Measurements from ENCODE around the gene OPALIN. TPM values are rescaled to one million over a fixed set of nuclear protein-coding genes. Genes with fewer than 3 reads are reported as not detected.

The OPALIN gene
- total and polyA plus RNA-seq, 10 donors: not detected

- intact Hi-C loops (cut with DNase I; ENCODE audit: low total_unique reads): no loop called here
- Histone ChIP-seq H3K4me1 (peaks cover 0 to 4% (median 1%) of the 10 kb centered on the region in 6 donors), H3K36me3 (no peaks in the 10 kb centered on the region), H3K27ac (no peak overlapping the region), H3K4me3 (no peak overlapping the region), H3K27me3 (replicated peaks in 1 of 7) (no peaks in the 10 kb centered on the region), H3K9me3 (peaks cover 0 to 6% (median 0%) of the 10 kb centered on the region in 8 donors)
- TF ChIP-seq POLR2AphosphoS5 (IDR thresholded peaks at IDR 0.05): no peak
- TF ChIP-seq CTCF (IDR thresholded peaks at IDR 0.05 in 8 of 11, conservative IDR thresholded peaks at IDR 0.05 in 3 of 11): no peak
- no peak for TF ChIP-seq POLR2A (IDR thresholded peaks at IDR 0.05)
- WGBS, 5 donors: 76 to 97% (median 88%) methylated on average over 3 of the region's 3 CpGs
- no peak for DNase-seq
Measured at GRCh38 chr10:96365571-96365970, 6.8 kb upstream of the OPALIN start.

- no peaks in the 10 kb centered on the region for H3K36me3 ChIP-seq
- peaks cover 0 to 6% (median 0%) of the 10 kb centered on the region in 8 donors for H3K9me3 ChIP-seq
- 69 to 86% (median 76%) methylated on average over 3 of the region's 3 CpGs for WGBS, 5 donors
- TF ChIP-seq POLR2A (IDR thresholded peaks at IDR 0.05): no peak
- TF ChIP-seq CTCF (IDR thresholded peaks at IDR 0.05 in 8 of 11, conservative IDR thresholded peaks at IDR 0.05 in 3 of 11): no peak
- TF ChIP-seq POLR2AphosphoS5 (IDR thresholded peaks at IDR 0.05): no peak
- H3K27me3 ChIP-seq (replicated peaks in 1 of 7): peaks cover 0 to 5% (median 0%) of the 10 kb centered on the region in 7 donors
- no peaks in the 10 kb centered on the region for H3K4me1 ChIP-seq
- no peak overlapping the region for H3K4me3 ChIP-seq
- no peak for DNase-seq
- H3K27ac ChIP-seq: no peak overlapping the region
- intact Hi-C loops (cut with DNase I; ENCODE audit: low total_unique reads): no loop called here
Measured at GRCh38 chr10:96360766-96361165, 2.0 kb upstream of the OPALIN start.

- 91 to 94% (median 92%) methylated on average over 6 of the region's 6 CpGs for WGBS, 5 donors
- DNase-seq: no peak
- intact Hi-C loops (cut with DNase I; ENCODE audit: low total_unique reads): no loop called here
- no peak overlapping the region for H3K4me3 ChIP-seq
- H3K9me3 ChIP-seq: peaks cover 0 to 6% (median 0%) of the 10 kb centered on the region in 8 donors
- H3K36me3 ChIP-seq: no peaks in the 10 kb centered on the region
- H3K27me3 ChIP-seq (replicated peaks in 1 of 7): peaks cover 0 to 5% (median 0%) of the 10 kb centered on the region in 7 donors
- no peak overlapping the region for H3K27ac ChIP-seq
- TF ChIP-seq POLR2AphosphoS5 (IDR thresholded peaks at IDR 0.05): no peak
- TF ChIP-seq CTCF (IDR thresholded peaks at IDR 0.05 in 8 of 11, conservative IDR thresholded peaks at IDR 0.05 in 3 of 11): no peak
- no peak for TF ChIP-seq POLR2A (IDR thresholded peaks at IDR 0.05)
- no peaks in the 10 kb centered on the region for H3K4me1 ChIP-seq
Measured at GRCh38 chr10:96360331-96360730, 1.5 kb upstream of the OPALIN start.

DNA sequence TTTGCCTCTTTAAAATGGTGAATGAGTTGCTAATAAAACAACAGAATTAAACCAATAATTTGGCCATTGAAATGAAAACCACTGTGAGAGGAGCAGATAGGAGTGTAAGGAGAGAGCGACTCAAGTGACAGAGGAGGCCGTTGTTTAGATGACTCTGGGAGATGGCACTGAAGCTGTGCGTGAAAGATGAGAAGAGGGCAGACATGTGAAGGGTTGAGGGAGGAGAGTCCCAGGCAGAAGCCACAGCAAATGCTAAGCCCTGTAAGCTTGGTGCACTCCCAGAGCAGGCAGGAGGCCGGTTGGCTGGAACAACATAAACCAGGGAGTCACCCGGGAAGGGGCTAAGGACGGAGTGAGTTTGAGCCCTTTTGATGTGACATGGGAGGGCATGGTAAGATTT lies 814 bp upstream of the OPALIN start:
- intact Hi-C loops (cut with DNase I; ENCODE audit: low total_unique reads): no loop called here
- TF ChIP-seq POLR2A (IDR thresholded peaks at IDR 0.05) (no peak), POLR2AphosphoS5 (IDR thresholded peaks at IDR 0.05) (no peak), CTCF (IDR thresholded peaks at IDR 0.05 in 8 of 11, conservative IDR thresholded peaks at IDR 0.05 in 3 of 11) (no peak)
- Histone ChIP-seq H3K9me3 (peaks cover 0 to 6% (median 0%) of the 10 kb centered on the region in 8 donors), H3K27me3 (replicated peaks in 1 of 7) (peaks cover 0 to 5% (median 0%) of the 10 kb centered on the region in 7 donors), H3K27ac (no peak overlapping the region), H3K4me1 (no peaks in the 10 kb centered on the region), H3K36me3 (no peaks in the 10 kb centered on the region), H3K4me3 (no peak overlapping the region)
- WGBS, 5 donors: 84 to 90% (median 88%) methylated on average over 6 of the region's 6 CpGs
- no peak for DNase-seq

All from spleen (tissue), 11 donors.